Tibial nerve (tissue), 4 donors: ENCODE data around the gene ZBTB2.

ENCODE experiments used
- CTCF ChIP-seq, 5 experiments: fragments of 200-600 bp in 3 of 5; fragments of 450-650 bp in 2 of 5; sonication (generic) in 3 of 5; IDR thresholded peaks; one replicate each; pipeline ENCODE4 v1.5.1; 2016 to 2019; ENCODE audit warnings: antibody characterized with exemption in 5 of 5, mild to moderate bottlenecking in 3 of 5, moderate library complexity in 2 of 5
- EP300 ChIP-seq, 2 donors: sonication (generic); formaldehyde crosslinking; IDR thresholded peaks; one replicate each; pipeline ENCODE4 v1.6.1; 2017; ENCODE audit warnings: antibody characterized with exemption in 2 of 2, mild to moderate bottlenecking in 1 of 2
- POLR2A ChIP-seq, 2 donors: fragments of 450-650 bp; IDR thresholded peaks; one replicate each; pipeline ENCODE4 v1.6.1; 2017; ENCODE audit warnings: antibody characterized with exemption in 2 of 2, mild to moderate bottlenecking in 2 of 2, moderate library complexity in 2 of 2

GRCh38 chr6:151437401-151437800, 46.0 kb upstream of the ZBTB2 start:
- TF ChIP-seq POLR2A (IDR thresholded peaks at IDR 0.05) (no peak), CTCF (IDR thresholded peaks at IDR 0.05) (no peak), EP300 (IDR thresholded peaks at IDR 0.05) (no peak)
